ENCODE data around the gene SDK2.

DNA sequence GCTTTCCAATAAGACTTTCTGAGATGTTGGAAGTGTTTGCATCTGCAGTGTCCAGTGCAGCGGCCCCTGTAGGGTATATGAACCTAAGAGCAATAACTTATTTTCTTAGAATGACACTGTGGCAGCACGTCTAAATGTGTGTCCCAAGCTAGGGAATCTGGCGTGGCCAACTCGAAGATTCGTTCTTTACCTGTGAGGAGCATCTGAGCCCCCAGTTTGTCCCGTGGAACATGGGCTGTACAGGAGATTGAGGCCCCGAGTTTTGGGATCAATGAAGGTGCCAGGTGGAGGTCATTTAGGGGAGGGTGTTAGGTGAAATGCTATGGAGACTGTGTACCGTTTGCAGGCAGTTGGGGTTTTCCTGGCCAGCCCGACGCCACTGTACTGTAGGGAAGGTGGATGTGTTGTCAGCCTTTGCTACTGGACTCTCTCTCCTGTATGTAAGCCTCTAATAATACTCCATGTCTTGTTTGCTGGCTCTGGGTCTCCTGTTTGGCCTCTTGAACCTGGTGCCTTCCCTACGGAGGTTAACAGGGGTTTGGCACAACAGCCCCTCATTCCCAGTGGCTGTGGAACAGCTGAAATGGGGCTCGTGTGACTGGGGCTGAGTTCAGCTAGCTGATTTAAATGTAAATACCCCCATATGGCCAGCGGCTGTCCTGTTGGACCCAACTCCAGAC lies 45.5 kb upstream of the SDK2 start:
- TF ChIP-seq, protein P1, sequence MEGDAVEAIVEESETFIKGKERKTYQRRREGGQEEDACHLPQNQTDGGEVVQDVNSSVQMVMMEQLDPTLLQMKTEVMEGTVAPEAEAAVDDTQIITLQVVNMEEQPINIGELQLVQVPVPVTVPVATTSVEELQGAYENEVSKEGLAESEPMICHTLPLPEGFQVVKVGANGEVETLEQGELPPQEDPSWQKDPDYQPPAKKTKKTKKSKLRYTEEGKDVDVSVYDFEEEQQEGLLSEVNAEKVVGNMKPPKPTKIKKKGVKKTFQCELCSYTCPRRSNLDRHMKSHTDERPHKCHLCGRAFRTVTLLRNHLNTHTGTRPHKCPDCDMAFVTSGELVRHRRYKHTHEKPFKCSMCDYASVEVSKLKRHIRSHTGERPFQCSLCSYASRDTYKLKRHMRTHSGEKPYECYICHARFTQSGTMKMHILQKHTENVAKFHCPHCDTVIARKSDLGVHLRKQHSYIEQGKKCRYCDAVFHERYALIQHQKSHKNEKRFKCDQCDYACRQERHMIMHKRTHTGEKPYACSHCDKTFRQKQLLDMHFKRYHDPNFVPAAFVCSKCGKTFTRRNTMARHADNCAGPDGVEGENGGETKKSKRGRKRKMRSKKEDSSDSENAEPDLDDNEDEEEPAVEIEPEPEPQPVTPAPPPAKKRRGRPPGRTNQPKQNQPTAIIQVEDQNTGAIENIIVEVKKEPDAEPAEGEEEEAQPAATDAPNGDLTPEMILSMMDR (conservative IDR thresholded peaks at IDR 0.05; ENCODE audit: low read depth in 2 of 2) = no peak
- TF ChIP-seq, protein P2, sequence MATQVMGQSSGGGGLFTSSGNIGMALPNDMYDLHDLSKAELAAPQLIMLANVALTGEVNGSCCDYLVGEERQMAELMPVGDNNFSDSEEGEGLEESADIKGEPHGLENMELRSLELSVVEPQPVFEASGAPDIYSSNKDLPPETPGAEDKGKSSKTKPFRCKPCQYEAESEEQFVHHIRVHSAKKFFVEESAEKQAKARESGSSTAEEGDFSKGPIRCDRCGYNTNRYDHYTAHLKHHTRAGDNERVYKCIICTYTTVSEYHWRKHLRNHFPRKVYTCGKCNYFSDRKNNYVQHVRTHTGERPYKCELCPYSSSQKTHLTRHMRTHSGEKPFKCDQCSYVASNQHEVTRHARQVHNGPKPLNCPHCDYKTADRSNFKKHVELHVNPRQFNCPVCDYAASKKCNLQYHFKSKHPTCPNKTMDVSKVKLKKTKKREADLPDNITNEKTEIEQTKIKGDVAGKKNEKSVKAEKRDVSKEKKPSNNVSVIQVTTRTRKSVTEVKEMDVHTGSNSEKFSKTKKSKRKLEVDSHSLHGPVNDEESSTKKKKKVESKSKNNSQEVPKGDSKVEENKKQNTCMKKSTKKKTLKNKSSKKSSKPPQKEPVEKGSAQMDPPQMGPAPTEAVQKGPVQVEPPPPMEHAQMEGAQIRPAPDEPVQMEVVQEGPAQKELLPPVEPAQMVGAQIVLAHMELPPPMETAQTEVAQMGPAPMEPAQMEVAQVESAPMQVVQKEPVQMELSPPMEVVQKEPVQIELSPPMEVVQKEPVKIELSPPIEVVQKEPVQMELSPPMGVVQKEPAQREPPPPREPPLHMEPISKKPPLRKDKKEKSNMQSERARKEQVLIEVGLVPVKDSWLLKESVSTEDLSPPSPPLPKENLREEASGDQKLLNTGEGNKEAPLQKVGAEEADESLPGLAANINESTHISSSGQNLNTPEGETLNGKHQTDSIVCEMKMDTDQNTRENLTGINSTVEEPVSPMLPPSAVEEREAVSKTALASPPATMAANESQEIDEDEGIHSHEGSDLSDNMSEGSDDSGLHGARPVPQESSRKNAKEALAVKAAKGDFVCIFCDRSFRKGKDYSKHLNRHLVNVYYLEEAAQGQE (IDR thresholded peaks at IDR 0.05; ENCODE audit: unreplicated experiment) = no peak
- TF ChIP-seq EZH2 (IDR thresholded peaks at IDR 0.05; ENCODE audit: low read depth, unreplicated experiment) (no peak), STAT1 (IDR thresholded peaks at IDR 0.05; ENCODE audit: unreplicated experiment) (no peak), EZH2phosphoT487 (IDR thresholded peaks at IDR 0.05; ENCODE audit: unreplicated experiment) (no peak), POLR2AphosphoS5 (IDR thresholded peaks at IDR 0.05; ENCODE audit: low read depth) (no peak), ZNF331 (CRISPR knock-in tag; IDR thresholded peaks at IDR 0.05; ENCODE audit: low read depth) (no peak)
